Smooth muscle cell (in vitro differentiated cells): Measurements from ENCODE around the gene PRKG1. TPM values are rescaled to one million over a fixed set of nuclear protein-coding genes. Genes with fewer than 3 reads are reported as not detected.

ENCODE experiments used
- DNase-seq: peaks from one replicate; lab custom pipeline; 2025; ENCODE audit not compliant: unreplicated experiment; lab: John Stamatoyannopoulos, UW
- H2AFZ ChIP-seq: fragments of 200-600 bp; sonication (generic); 2 replicates; pipeline ENCODE4 v1.6.0; 2016; ENCODE audit warnings: antibody characterized with exemption, low read depth, mild to moderate bottlenecking
- H3F3A ChIP-seq: fragments of 200-600 bp; sonication (generic); 2 replicates; pipeline ENCODE4 v1.6.0; 2017; ENCODE audit warnings: antibody characterized with exemption, low read depth
- H3K27ac ChIP-seq: fragments of 200-600 bp; sonication (generic); 2 replicates; pipeline ENCODE4 v1.5.1; 2016; ENCODE audit warnings: low read depth, mild to moderate bottlenecking
- H3K27me3 ChIP-seq: fragments of 200-600 bp; sonication (generic); 2 replicates; pipeline ENCODE4 v1.6.1; 2016; ENCODE audit warnings: low read depth, mild to moderate bottlenecking
- H3K36me3 ChIP-seq: fragments of 200-600 bp; sonication (generic); 2 replicates; pipeline ENCODE4 v1.5.1; 2016; ENCODE audit warnings: low read depth
- H3K4me1 ChIP-seq: fragments of 200-600 bp; sonication (generic); 2 replicates; pipeline ENCODE4 v1.5.1; 2016; ENCODE audit warnings: low read depth
- H3K4me2 ChIP-seq: fragments of 200-600 bp; sonication (generic); 2 replicates; pipeline ENCODE4 v1.6.0; 2016; ENCODE audit warnings: mild to moderate bottlenecking
- H3K4me3 ChIP-seq: fragments of 200-600 bp; sonication (generic); 2 replicates; pipeline ENCODE4 v1.5.1; 2016; ENCODE audit warnings: mild to moderate bottlenecking
- H3K79me2 ChIP-seq: fragments of 200-600 bp; sonication (generic); 2 replicates; pipeline ENCODE4 v1.6.0; 2016; ENCODE audit warnings: low read depth, mild to moderate bottlenecking
- H3K9ac ChIP-seq: fragments of 200-600 bp; sonication (generic); 2 replicates; pipeline ENCODE4 v1.6.0; 2016; ENCODE audit warnings: low read depth
- H3K9me3 ChIP-seq: fragments of 200-600 bp; sonication (generic); replicated peaks from 2 replicates; pipeline ENCODE4 v1.5.1; 2016; ENCODE audit warnings: low read depth
- H4K20me1 ChIP-seq: fragments of 200-600 bp; sonication (generic); 2 replicates; pipeline ENCODE4 v1.6.0; 2016; ENCODE audit warnings: low read depth
- CTCF ChIP-seq: fragments of 200-600 bp; sonication (generic); IDR thresholded peaks from 2 replicates; pipeline ENCODE4 v1.5.1; 2017; ENCODE audit warnings: borderline replicate concordance, mild to moderate bottlenecking, antibody characterized with exemption; ENCODE audit not compliant: insufficient read depth, poor library complexity, severe bottlenecking
- WGBS: methylation state at CpG from one replicate; pipeline ENCODE4 v1.1.7; 2016; ENCODE audit warnings: low lambda C conversion rate; 5-methylcytosine and 5-hydroxymethylcytosine counted together
- polyA plus RNA-seq: library from polyadenylated mRNA; unstranded; fragments of >200 nt; fragmentation: Nextera tagmentation; extraction: Ambion mirVana; gene quantifications from 2 replicates; pipeline ENCODE4 v1.2.1, GENCODE V29; 2016
- total RNA-seq: library from RNA; depleted of rRNA; stranded (reverse); fragments of >200 nt; gene quantifications from 2 replicates; pipeline ENCODE4 v1.2.3, GENCODE V29; 2014

PRKG1 gene
- total and polyA plus RNA-seq, 2 experiments from 2014 or later: 7.2 to 13.4 TPM

DNA sequence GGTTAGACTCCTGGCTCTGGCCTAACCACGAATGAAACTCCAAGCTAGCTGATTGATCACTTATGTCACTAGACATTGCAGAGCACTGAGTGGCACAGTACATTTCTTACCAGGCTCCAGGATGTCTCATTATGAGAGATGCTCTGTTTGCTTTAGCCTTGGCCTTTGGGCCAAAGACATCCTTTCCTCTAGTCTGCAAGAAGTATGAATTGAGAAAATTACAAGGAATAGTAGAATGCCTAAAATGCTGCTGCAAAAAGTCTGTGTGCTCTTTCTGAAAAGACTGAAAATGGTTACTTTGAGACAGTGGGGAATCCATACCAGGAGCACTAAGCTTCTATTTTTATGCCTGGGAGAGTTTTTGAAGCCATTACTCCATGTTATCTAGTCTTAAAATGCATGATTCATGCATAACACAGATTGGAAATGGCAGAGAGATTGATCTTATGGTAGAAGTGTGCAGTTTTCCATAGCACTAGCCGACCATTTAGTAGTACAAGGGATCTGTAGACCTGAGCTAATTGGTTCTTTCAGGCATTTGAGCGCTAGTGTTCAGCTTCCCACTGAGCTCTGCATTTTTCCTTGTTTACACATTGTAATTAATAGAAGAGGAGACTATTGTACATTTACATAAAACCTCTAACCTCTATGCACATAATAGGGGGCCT, 303.8 kb downstream of the PRKG1 start:
- no peak overlapping the region for H3K27ac ChIP-seq
- H3K79me2 ChIP-seq: no peaks in the 10 kb centered on the region
- DNase-seq: no peak
- H3K4me1 ChIP-seq: peaks cover 12% of the 10 kb centered on the region
- H3K4me3 ChIP-seq: no peak overlapping the region
- WGBS: 81% methylated on average over 3 of the region's 3 CpGs
- no peak for TF ChIP-seq CTCF
- H4K20me1 ChIP-seq: no peaks in the 10 kb centered on the region
- H3K4me2 ChIP-seq: no peak overlapping the region
- H3K9ac ChIP-seq: no peak overlapping the region
- no peak overlapping the region for H2AFZ ChIP-seq
- no peaks in the 10 kb centered on the region for H3K9me3 ChIP-seq
- no peaks in the 10 kb centered on the region for H3K27me3 ChIP-seq
- no peaks in the 10 kb centered on the region for H3F3A ChIP-seq
- H3K36me3 ChIP-seq: no peaks in the 10 kb centered on the region

DNA sequence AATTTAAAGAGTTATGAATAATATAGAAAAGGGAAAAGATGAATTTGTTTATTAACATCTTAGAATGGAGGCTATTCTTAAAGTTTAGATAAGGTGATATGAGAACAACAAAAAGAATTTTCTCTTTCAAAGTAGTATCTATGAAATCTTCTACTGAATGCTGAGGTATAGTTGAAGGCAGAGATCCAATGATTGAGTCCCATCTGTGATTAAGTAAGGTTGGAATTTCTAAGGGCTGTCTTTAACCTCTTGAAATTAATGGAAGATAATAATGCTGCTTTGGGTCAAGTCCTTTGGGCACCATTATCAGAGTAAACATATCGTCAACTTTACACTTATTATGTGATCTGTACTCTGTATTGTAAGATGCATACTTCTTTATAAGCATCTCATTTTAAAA, 307.9 kb downstream of the PRKG1 start:
- no peak overlapping the region for H3K9ac ChIP-seq
- no peaks in the 10 kb centered on the region for H3K27me3 ChIP-seq
- H2AFZ ChIP-seq: no peak overlapping the region
- no peak for TF ChIP-seq CTCF
- H3K27ac ChIP-seq: no peak overlapping the region
- H4K20me1 ChIP-seq: no peaks in the 10 kb centered on the region
- no peaks in the 10 kb centered on the region for H3F3A ChIP-seq
- peaks cover 12% of the 10 kb centered on the region for H3K4me1 ChIP-seq
- H3K4me3 ChIP-seq: no peak overlapping the region
- H3K79me2 ChIP-seq: no peaks in the 10 kb centered on the region
- H3K9me3 ChIP-seq: no peaks in the 10 kb centered on the region
- H3K4me2 ChIP-seq: no peak overlapping the region
- no peaks in the 10 kb centered on the region for H3K36me3 ChIP-seq
- 100% methylated on average over 1 of the region's 1 CpG for WGBS
- no peak for DNase-seq

- Histone ChIP-seq H3K4me3 (no peak overlapping the region), H3K79me2 (no peaks in the 10 kb centered on the region), H3K4me2 (no peak overlapping the region), H3K27me3 (no peaks in the 10 kb centered on the region), H3K9me3 (no peaks in the 10 kb centered on the region), H3F3A (no peaks in the 10 kb centered on the region), H3K27ac (no peak overlapping the region), H3K36me3 (no peaks in the 10 kb centered on the region), H2AFZ (no peak overlapping the region), H4K20me1 (no peaks in the 10 kb centered on the region), H3K4me1 (no peaks in the 10 kb centered on the region), H3K9ac (no peak overlapping the region)
- DNase-seq: no peak
- 87% methylated on average over 3 of the region's 3 CpGs for WGBS
- TF ChIP-seq CTCF: no peak
These were observed 310.7 kb downstream of the PRKG1 start for GRCh38 chr10:51384971-51385370.

- no peaks in the 10 kb centered on the region for H4K20me1 ChIP-seq
- H3K9ac ChIP-seq: no peak overlapping the region
- H3K4me2 ChIP-seq: no peak overlapping the region
- 86% methylated on average over 3 of the region's 3 CpGs for WGBS
- H3K9me3 ChIP-seq: no peaks in the 10 kb centered on the region
- H2AFZ ChIP-seq: no peak overlapping the region
- no peak overlapping the region for H3K27ac ChIP-seq
- no peak for DNase-seq
- no peaks in the 10 kb centered on the region for H3F3A ChIP-seq
- H3K27me3 ChIP-seq: no peaks in the 10 kb centered on the region
- H3K36me3 ChIP-seq: no peaks in the 10 kb centered on the region
- no peak overlapping the region for H3K4me3 ChIP-seq
- no peaks in the 10 kb centered on the region for H3K4me1 ChIP-seq
- TF ChIP-seq CTCF: no peak
- no peaks in the 10 kb centered on the region for H3K79me2 ChIP-seq
These were observed 312.1 kb downstream of the PRKG1 start for GRCh38 chr10:51386248-51386885.
